Panc1 (cell line): ENCODE results near the gene BABAM2. TPM values are rescaled to one million over a fixed set of nuclear protein-coding genes. Genes with fewer than 3 reads are reported as not detected.

ENCODE experiments used
- ATAC-seq: fragments of 200-7000 bp; cut with Tn5 transposase; 2 replicates; pipeline ENCODE4 v1.9.1; 2020; ENCODE audit warnings: mild to moderate bottlenecking, moderate library complexity
- BruUV-seq: library from RNA; stranded (reverse); fragments of 400-500 nt; replicated peaks from 2 replicates; lab custom pipeline; 2021; lab: Mats Ljungman, UMichigan
- CTCF ChIA-PET: fragments of 300-600 bp; sonication (Branson Sonifier 250); formaldehyde crosslinking; loops from one replicate; lab custom pipeline; 2022; ENCODE audit warnings: antibody characterized with exemption; lab: Charles Lee
- POLR2A ChIA-PET: fragments of 300-600 bp; sonication (Branson Sonifier 250); formaldehyde crosslinking; loops from one replicate; lab custom pipeline; 2022; ENCODE audit warnings: antibody characterized with exemption; lab: Charles Lee
- DNase-seq: peaks from one replicate; pipeline ENCODE4 v3.0.0-alpha.2; 2010; ENCODE audit warnings: low read depth, low spot score
- H3K27ac ChIP-seq: 2 replicates; pipeline ENCODE4 v1.5.1; 2011; ENCODE audit warnings: mild to moderate bottlenecking, low read length, inconsistent platforms
- H3K27me3 ChIP-seq: fragments of 200-500 bp; sonication (Bioruptor generic); 2 replicates; pipeline ENCODE4 v1.6.0; 2014; ENCODE audit warnings: low read length, inconsistent platforms; ENCODE audit not compliant: control insufficient read depth, insufficient read depth
- H3K36me3 ChIP-seq: fragments of 200-500 bp; sonication (Bioruptor generic); 2 replicates; pipeline ENCODE4 v1.5.1; 2014; ENCODE audit warnings: inconsistent platforms, mild to moderate bottlenecking, low read length, moderate library complexity; ENCODE audit not compliant: control insufficient read depth, insufficient read depth
- H3K4me1 ChIP-seq: 2 replicates; pipeline ENCODE4 v1.5.1; 2011; ENCODE audit warnings: inconsistent platforms, mild to moderate bottlenecking, low read length, moderate library complexity; ENCODE audit not compliant: control insufficient read depth, insufficient read depth
- H3K4me3 ChIP-seq, 2 experiments: 2 replicates each; pipeline ENCODE4 v1.5.1; 2011 to 2012; ENCODE audit warnings: low read depth in 2 of 2, low read length in 2 of 2, mild to moderate bottlenecking in 2 of 2, inconsistent platforms in 1 of 2, moderate library complexity in 1 of 2
- H3K9me3 ChIP-seq: fragments of 200-500 bp; sonication (Bioruptor generic); 2 replicates; pipeline ENCODE4 v1.5.1; 2014; ENCODE audit warnings: low read depth, mild to moderate bottlenecking, inconsistent platforms, low read length, moderate library complexity; ENCODE audit not compliant: control insufficient read depth, insufficient read depth
- POLR2AphosphoS5 ChIP-seq: IDR thresholded peaks from 2 replicates; pipeline ENCODE4 v1.6.1; 2012; ENCODE audit warnings: mild to moderate bottlenecking, low read depth, low read length, moderate library complexity
- SIN3A ChIP-seq: IDR thresholded peaks from 2 replicates; pipeline ENCODE4 v1.6.1; 2012; ENCODE audit warnings: low read depth, mild to moderate bottlenecking, low read length, moderate library complexity, borderline replicate concordance; ENCODE audit not compliant: insufficient read depth
- TCF7L2 ChIP-seq: IDR thresholded peaks from 2 replicates; pipeline ENCODE4 v1.6.1; 2011; ENCODE audit warnings: mild to moderate bottlenecking, low read depth, low read length, inconsistent platforms
- in situ Hi-C: cut with HindIII; loops from 2 replicates; pipeline ENCODE4 v1.10.0; 2016; ENCODE audit warnings: low sequenced_read_pairs, low pct_unique_long_range_greater_than_20kb
- intact Hi-C: fragments of 100-400 bp; cut with micrococcal nuclease; formaldehyde crosslinking; loops from one replicate; pipeline ENCODE4 v1.10.0; 2022; ENCODE audit not compliant: unreplicated experiment
- total RNA-seq: library from RNA; stranded (reverse); gene quantifications from one replicate; pipeline ENCODE4 v1.2.1, GENCODE V29; 2021; ENCODE audit not compliant: unreplicated experiment
- TF ChIP-seq, protein P1 (sequence below), 2 experiments: IDR thresholded peaks; 2 replicates each; pipeline ENCODE4 v1.6.1; 2011 to 2012; ENCODE audit warnings: low read depth in 2 of 2, control low read depth in 1 of 2, low read length in 1 of 2, mild to moderate bottlenecking in 1 of 2, moderate library complexity in 1 of 2; ENCODE audit not compliant: insufficient read depth in 1 of 2
- TF ChIP-seq, protein P2 (sequence below): fragments of 450-650 bp; IDR thresholded peaks from 2 replicates; pipeline ENCODE4 v1.5.1; 2017; ENCODE audit warnings: mild to moderate bottlenecking

The BABAM2 gene
- total RNA-seq, 1 experiment from 2014 or later: 31.2 TPM

GRCh38 chr2:27903018-27903417 lies 12.5 kb downstream of the BABAM2 start:
- intact Hi-C loops: no loop called here
- no peaks in the 10 kb centered on the region for H3K4me1 ChIP-seq
- H3K27ac ChIP-seq: no peak overlapping the region
- in situ Hi-C loops: no loop called here
- ChIA-PET CTCF (no interaction called here), POLR2A (no interaction called here)
- no peak for ATAC-seq
- no peak overlapping the region for H3K4me3 ChIP-seq
- no peaks in the 10 kb centered on the region for H3K9me3 ChIP-seq
- no peaks in the 10 kb centered on the region for H3K27me3 ChIP-seq
- TF ChIP-seq POLR2AphosphoS5: no peak
- no peak for TF ChIP-seq SIN3A
- TF ChIP-seq, protein P1, sequence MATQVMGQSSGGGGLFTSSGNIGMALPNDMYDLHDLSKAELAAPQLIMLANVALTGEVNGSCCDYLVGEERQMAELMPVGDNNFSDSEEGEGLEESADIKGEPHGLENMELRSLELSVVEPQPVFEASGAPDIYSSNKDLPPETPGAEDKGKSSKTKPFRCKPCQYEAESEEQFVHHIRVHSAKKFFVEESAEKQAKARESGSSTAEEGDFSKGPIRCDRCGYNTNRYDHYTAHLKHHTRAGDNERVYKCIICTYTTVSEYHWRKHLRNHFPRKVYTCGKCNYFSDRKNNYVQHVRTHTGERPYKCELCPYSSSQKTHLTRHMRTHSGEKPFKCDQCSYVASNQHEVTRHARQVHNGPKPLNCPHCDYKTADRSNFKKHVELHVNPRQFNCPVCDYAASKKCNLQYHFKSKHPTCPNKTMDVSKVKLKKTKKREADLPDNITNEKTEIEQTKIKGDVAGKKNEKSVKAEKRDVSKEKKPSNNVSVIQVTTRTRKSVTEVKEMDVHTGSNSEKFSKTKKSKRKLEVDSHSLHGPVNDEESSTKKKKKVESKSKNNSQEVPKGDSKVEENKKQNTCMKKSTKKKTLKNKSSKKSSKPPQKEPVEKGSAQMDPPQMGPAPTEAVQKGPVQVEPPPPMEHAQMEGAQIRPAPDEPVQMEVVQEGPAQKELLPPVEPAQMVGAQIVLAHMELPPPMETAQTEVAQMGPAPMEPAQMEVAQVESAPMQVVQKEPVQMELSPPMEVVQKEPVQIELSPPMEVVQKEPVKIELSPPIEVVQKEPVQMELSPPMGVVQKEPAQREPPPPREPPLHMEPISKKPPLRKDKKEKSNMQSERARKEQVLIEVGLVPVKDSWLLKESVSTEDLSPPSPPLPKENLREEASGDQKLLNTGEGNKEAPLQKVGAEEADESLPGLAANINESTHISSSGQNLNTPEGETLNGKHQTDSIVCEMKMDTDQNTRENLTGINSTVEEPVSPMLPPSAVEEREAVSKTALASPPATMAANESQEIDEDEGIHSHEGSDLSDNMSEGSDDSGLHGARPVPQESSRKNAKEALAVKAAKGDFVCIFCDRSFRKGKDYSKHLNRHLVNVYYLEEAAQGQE (IDR thresholded peaks at IDR 0.05; ENCODE audit: insufficient read depth in 1 of 2, low read depth in 2 of 2, low read length in 1 of 2): no peak
- no peak for TF ChIP-seq TCF7L2
- TF ChIP-seq, protein P2, sequence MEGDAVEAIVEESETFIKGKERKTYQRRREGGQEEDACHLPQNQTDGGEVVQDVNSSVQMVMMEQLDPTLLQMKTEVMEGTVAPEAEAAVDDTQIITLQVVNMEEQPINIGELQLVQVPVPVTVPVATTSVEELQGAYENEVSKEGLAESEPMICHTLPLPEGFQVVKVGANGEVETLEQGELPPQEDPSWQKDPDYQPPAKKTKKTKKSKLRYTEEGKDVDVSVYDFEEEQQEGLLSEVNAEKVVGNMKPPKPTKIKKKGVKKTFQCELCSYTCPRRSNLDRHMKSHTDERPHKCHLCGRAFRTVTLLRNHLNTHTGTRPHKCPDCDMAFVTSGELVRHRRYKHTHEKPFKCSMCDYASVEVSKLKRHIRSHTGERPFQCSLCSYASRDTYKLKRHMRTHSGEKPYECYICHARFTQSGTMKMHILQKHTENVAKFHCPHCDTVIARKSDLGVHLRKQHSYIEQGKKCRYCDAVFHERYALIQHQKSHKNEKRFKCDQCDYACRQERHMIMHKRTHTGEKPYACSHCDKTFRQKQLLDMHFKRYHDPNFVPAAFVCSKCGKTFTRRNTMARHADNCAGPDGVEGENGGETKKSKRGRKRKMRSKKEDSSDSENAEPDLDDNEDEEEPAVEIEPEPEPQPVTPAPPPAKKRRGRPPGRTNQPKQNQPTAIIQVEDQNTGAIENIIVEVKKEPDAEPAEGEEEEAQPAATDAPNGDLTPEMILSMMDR: no peak
- no TSS peak for BruUV-seq
- DNase-seq: no peak
- H3K36me3 ChIP-seq: no peaks in the 10 kb centered on the region

DNA sequence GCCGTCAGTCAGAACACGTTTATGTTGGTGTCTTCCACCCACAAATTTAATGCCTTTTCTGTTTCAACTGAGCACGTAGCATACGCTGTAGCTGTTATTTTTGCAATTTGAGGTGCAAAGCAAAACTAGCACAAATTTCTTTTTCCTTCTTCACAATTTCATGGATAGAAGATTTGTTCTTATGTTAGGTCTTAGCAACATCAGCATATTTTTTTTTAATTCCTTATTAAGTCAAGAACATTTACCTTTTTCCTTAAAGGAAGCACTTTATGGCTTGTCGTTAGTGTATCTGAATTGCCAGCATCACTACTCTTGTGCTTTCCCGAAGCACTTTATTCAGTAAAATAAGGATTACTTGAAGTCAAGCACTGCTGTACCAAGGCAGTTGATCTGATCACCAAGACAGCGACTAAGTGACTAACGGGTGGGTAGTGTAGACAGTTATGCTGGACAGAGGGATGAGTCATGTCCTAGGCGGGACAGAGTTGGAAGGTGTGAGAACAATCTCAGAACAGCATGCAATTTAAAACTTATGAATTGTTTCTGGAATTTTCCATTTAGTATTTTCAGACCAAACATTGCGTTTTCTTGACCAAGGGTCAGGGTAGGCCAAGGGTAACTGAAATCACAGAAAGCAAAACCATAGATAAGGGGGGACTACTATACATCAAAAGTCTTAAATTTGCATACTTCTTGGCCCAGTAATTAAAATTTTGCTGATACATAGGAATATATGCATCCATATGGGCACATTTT lies 13.3 kb downstream of the BABAM2 start:
- H3K4me1 ChIP-seq: no peaks in the 10 kb centered on the region
- ChIA-PET CTCF (no interaction called here), POLR2A (no interaction called here)
- no TSS peak for BruUV-seq
- intact Hi-C loops: no loop called here
- H3K27ac ChIP-seq: no peak overlapping the region
- TF ChIP-seq, protein P2: no peak
- no peak for TF ChIP-seq POLR2AphosphoS5
- no peak for TF ChIP-seq TCF7L2
- DNase-seq (no peak), ATAC-seq (no peak)
- in situ Hi-C loops: no loop called here
- H3K27me3 ChIP-seq: no peaks in the 10 kb centered on the region
- H3K36me3 ChIP-seq: no peaks in the 10 kb centered on the region
- no peak overlapping the region for H3K4me3 ChIP-seq
- no peaks in the 10 kb centered on the region for H3K9me3 ChIP-seq
